Mesendoderm (in vitro differentiated cells): ENCODE measurements around the gene FBXW5.

ENCODE experiments used
- DNase-seq: peaks from one replicate; pipeline ENCODE4 v3.0.0; 2013
- H2AK5ac ChIP-seq: 2 replicates; pipeline ENCODE4 v1.6.1; 2013; ENCODE audit warnings: low read length, inconsistent platforms
- H2BK120ac ChIP-seq: 2 replicates; pipeline ENCODE4 v1.6.1; 2013; ENCODE audit warnings: low read depth, mild to moderate bottlenecking, low read length, moderate library complexity, mixed read lengths
- H2BK15ac ChIP-seq: replicated peaks from 2 replicates; pipeline ENCODE4 v1.6.1; 2013; ENCODE audit warnings: low read depth, mild to moderate bottlenecking, moderate library complexity
- H2BK5ac ChIP-seq: 2 replicates; pipeline ENCODE4 v1.6.1; 2013; ENCODE audit warnings: low read length, inconsistent platforms
- H3K18ac ChIP-seq: 2 replicates; pipeline ENCODE4 v1.6.1; 2013; ENCODE audit warnings: mild to moderate bottlenecking, low read length, mixed read lengths
- H3K23ac ChIP-seq: one replicate; pipeline ENCODE4 v1.6.1; 2013; ENCODE audit warnings: low read length
- H3K27ac ChIP-seq: 2 replicates; pipeline ENCODE4 v1.5.1; 2013; ENCODE audit warnings: low read depth, mild to moderate bottlenecking, inconsistent platforms, low read length, moderate library complexity
- H3K27me3 ChIP-seq: 2 replicates; pipeline ENCODE4 v1.6.1; 2013; ENCODE audit warnings: low read length, control low read depth, mild to moderate bottlenecking, inconsistent platforms; ENCODE audit not compliant: insufficient read depth, poor library complexity
- H3K36me3 ChIP-seq: 2 replicates; pipeline ENCODE4 v1.6.1; 2013; ENCODE audit warnings: low read length, inconsistent platforms; ENCODE audit not compliant: control insufficient read depth, insufficient read depth
- H3K4ac ChIP-seq: one replicate; pipeline ENCODE4 v1.6.1; 2013; ENCODE audit warnings: low read depth, mild to moderate bottlenecking, low read length, moderate library complexity
- H3K4me1 ChIP-seq: 2 replicates; pipeline ENCODE4 v1.6.1; 2013; ENCODE audit warnings: low read depth, low read length, inconsistent platforms; ENCODE audit not compliant: control insufficient read depth
- H3K4me2 ChIP-seq: 2 replicates; pipeline ENCODE4 v1.6.1; 2013; ENCODE audit warnings: low read length
- H3K4me3 ChIP-seq: 2 replicates; pipeline ENCODE4 v1.5.1; 2013; ENCODE audit warnings: mild to moderate bottlenecking, low read length
- H3K56ac ChIP-seq: one replicate; pipeline ENCODE4 v1.6.1; 2013; ENCODE audit warnings: low read length
- H3K79me1 ChIP-seq: 2 replicates; pipeline ENCODE4 v1.6.1; 2013; ENCODE audit warnings: low read length, inconsistent platforms
- H3K79me2 ChIP-seq: 2 replicates; pipeline ENCODE4 v1.6.1; 2013; ENCODE audit warnings: mild to moderate bottlenecking, low read length; ENCODE audit not compliant: control insufficient read depth, insufficient read depth
- H3K9ac ChIP-seq: 2 replicates; pipeline ENCODE4 v1.6.1; 2013; ENCODE audit warnings: low read length, inconsistent platforms
- H4K5ac ChIP-seq: one replicate; pipeline ENCODE4 v1.6.1; 2013; ENCODE audit warnings: low read length
- H4K8ac ChIP-seq: one replicate; pipeline ENCODE4 v1.6.1; 2013; ENCODE audit warnings: low read depth, mild to moderate bottlenecking, control low read depth, low read length, moderate library complexity
- WGBS: extraction: QIAGEN DNeasy Blood & Tissue Kit; methylation state at CpG from one replicate; pipeline ENCODE4 v1.1.7; 2013; ENCODE audit warnings: low lambda C conversion rate, missing lambda C conversion rate; ENCODE audit not compliant: insufficient coverage; ENCODE audit errors: extremely low coverage; 5-methylcytosine and 5-hydroxymethylcytosine counted together

FBXW5 gene

GRCh38 chr9:136925414-136926153 lies 19.0 kb downstream of the FBXW5 start:
- no CpG with 5 or more reads among the region's 33 CpGs for WGBS
- no peak overlapping the region for H3K4me2 ChIP-seq
- no peak overlapping the region for H4K5ac ChIP-seq
- H3K56ac ChIP-seq: no peak overlapping the region
- no peaks in the 10 kb centered on the region for H3K79me1 ChIP-seq
- no peaks in the 10 kb centered on the region for H3K79me2 ChIP-seq
- DNase-seq: no peak
- no peak overlapping the region for H2BK15ac ChIP-seq
- no peak overlapping the region for H3K4ac ChIP-seq
- no peak overlapping the region for H2BK120ac ChIP-seq
- no peak overlapping the region for H4K8ac ChIP-seq
- no peak overlapping the region for H2AK5ac ChIP-seq
- H3K36me3 ChIP-seq: peaks cover 7% of the 10 kb centered on the region
- no peak overlapping the region for H2BK5ac ChIP-seq
- no peak overlapping the region for H3K27ac ChIP-seq
- no peak overlapping the region for H3K23ac ChIP-seq
- H3K4me3 ChIP-seq: no peak overlapping the region
- no peaks in the 10 kb centered on the region for H3K27me3 ChIP-seq
- H3K9ac ChIP-seq: no peak overlapping the region
- H3K4me1 ChIP-seq: no peaks in the 10 kb centered on the region
- H3K18ac ChIP-seq: no peak overlapping the region

GRCh38 chr9:136923881-136924280 lies 20.7 kb downstream of the FBXW5 start:
- no peak overlapping the region for H2BK15ac ChIP-seq
- WGBS: no CpG with 5 or more reads among the region's 19 CpGs
- no peak overlapping the region for H3K18ac ChIP-seq
- no peaks in the 10 kb centered on the region for H3K79me1 ChIP-seq
- H3K9ac ChIP-seq: no peak overlapping the region
- no peak overlapping the region for H3K23ac ChIP-seq
- no peaks in the 10 kb centered on the region for H3K4me1 ChIP-seq
- no peak overlapping the region for H3K4me3 ChIP-seq
- H3K27ac ChIP-seq: no peak overlapping the region
- H4K8ac ChIP-seq: no peak overlapping the region
- no peak overlapping the region for H4K5ac ChIP-seq
- H3K4ac ChIP-seq: no peak overlapping the region
- DNase-seq: no peak
- H2BK120ac ChIP-seq: no peak overlapping the region
- no peaks in the 10 kb centered on the region for H3K79me2 ChIP-seq
- H2BK5ac ChIP-seq: no peak overlapping the region
- no peak overlapping the region for H3K56ac ChIP-seq
- no peak overlapping the region for H2AK5ac ChIP-seq
- H3K36me3 ChIP-seq: peaks cover 9% of the 10 kb centered on the region
- no peak overlapping the region for H3K4me2 ChIP-seq
- no peaks in the 10 kb centered on the region for H3K27me3 ChIP-seq

DNA sequence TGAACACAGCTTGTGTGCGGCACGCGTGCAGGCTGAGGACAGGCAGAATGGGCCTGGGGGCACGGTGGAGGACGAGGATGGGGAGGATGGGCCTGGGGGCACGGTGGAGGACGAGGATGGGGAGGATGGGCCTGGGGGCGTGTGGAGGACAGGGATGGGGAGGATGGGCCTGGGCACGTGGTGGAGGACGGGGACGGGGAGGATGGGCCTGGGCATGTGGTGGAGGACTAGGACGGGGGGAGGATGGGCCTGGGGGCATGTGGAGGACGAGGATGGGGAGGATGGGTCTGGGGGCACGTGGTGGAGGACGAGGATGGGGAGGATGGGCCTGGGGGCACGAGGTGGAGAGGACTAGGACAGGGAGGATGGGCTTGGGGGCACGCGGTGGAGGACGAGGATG lies 22.0 kb downstream of the FBXW5 start:
- H3K23ac ChIP-seq: no peak overlapping the region
- no CpG with 5 or more reads among the region's 19 CpGs for WGBS

GRCh38 chr9:136921718-136922117 lies 22.8 kb downstream of the FBXW5 start:
- Histone ChIP-seq H3K23ac (no peak overlapping the region), H3K4me1 (no peaks in the 10 kb centered on the region), H2BK15ac (no peak overlapping the region), H3K79me1 (no peaks in the 10 kb centered on the region), H3K4ac (no peak overlapping the region), H3K18ac (no peak overlapping the region), H3K4me3 (no peak overlapping the region), H2BK120ac (no peak overlapping the region), H4K8ac (no peak overlapping the region), H2AK5ac (no peak overlapping the region), H3K27me3 (no peaks in the 10 kb centered on the region), H3K79me2 (no peaks in the 10 kb centered on the region), H3K4me2 (no peak overlapping the region), H3K9ac (no peak overlapping the region), H4K5ac (no peak overlapping the region), H3K27ac (no peak overlapping the region), H2BK5ac (no peak overlapping the region), H3K56ac (no peak overlapping the region), H3K36me3 (peaks cover 6% of the 10 kb centered on the region)
- DNase-seq: no peak
- no CpG with 5 or more reads among the region's 10 CpGs for WGBS

More for the DNA sequence above, 22.0 kb downstream of the FBXW5 start:
- no peak for DNase-seq
- Histone ChIP-seq H3K4me1 (no peaks in the 10 kb centered on the region), H3K18ac (no peak overlapping the region), H3K4ac (no peak overlapping the region), H3K27ac (no peak overlapping the region), H3K4me2 (no peak overlapping the region), H2BK120ac (no peak overlapping the region), H3K79me2 (no peaks in the 10 kb centered on the region), H3K27me3 (no peaks in the 10 kb centered on the region), H4K5ac (no peak overlapping the region), H3K36me3 (peaks cover 6% of the 10 kb centered on the region), H4K8ac (no peak overlapping the region), H2BK15ac (no peak overlapping the region), H3K9ac (no peak overlapping the region), H2BK5ac (no peak overlapping the region), H2AK5ac (no peak overlapping the region), H3K79me1 (no peaks in the 10 kb centered on the region), H3K56ac (no peak overlapping the region), H3K4me3 (no peak overlapping the region)

- no peaks in the 10 kb centered on the region for H3K79me1 ChIP-seq
- H3K9ac ChIP-seq: no peak overlapping the region
- H2BK15ac ChIP-seq: no peak overlapping the region
- H3K4me1 ChIP-seq: no peaks in the 10 kb centered on the region
- no peak overlapping the region for H3K27ac ChIP-seq
- H3K18ac ChIP-seq: no peak overlapping the region
- no peak overlapping the region for H2BK5ac ChIP-seq
- H3K56ac ChIP-seq: no peak overlapping the region
- H3K23ac ChIP-seq: no peak overlapping the region
- no peak overlapping the region for H2BK120ac ChIP-seq
- H3K4me2 ChIP-seq: no peak overlapping the region
- no peak overlapping the region for H3K4me3 ChIP-seq
- no peak overlapping the region for H3K4ac ChIP-seq
- no peaks in the 10 kb centered on the region for H3K79me2 ChIP-seq
- H3K27me3 ChIP-seq: no peaks in the 10 kb centered on the region
- peaks cover 9% of the 10 kb centered on the region for H3K36me3 ChIP-seq
- no peak overlapping the region for H2AK5ac ChIP-seq
- H4K5ac ChIP-seq: no peak overlapping the region
- H4K8ac ChIP-seq: no peak overlapping the region
- DNase-seq: no peak
- no CpG with 5 or more reads among the region's 11 CpGs for WGBS
These were observed 23.2 kb downstream of the FBXW5 start for GRCh38 chr9:136921307-136921706.

DNA sequence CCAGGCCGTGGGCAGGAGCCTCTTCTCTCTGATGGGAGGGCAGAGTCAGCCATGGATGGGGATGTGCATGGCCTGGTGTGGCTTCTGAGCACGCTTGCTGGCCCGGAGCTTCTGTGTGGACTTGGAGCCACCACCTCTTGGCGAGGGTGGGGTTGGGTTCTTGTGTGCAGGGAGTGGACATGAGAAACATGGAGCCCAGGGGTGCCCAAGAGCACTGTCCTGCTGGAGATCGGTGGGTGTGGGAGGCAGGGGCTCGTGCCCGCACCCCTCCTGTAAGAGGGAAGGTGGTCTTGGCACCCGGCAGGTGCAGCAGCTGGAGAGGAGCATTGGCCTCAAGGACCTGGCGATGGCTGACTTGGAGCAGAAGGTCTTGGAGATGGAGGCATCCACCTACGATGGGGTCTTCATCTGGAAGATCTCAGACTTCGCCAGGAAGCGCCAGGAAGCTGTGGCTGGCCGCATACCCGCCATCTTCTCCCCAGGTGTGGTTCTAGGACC lies 23.8 kb downstream of the FBXW5 start:
- H4K5ac ChIP-seq: no peak overlapping the region
- no peak overlapping the region for H3K9ac ChIP-seq
- H3K79me1 ChIP-seq: no peaks in the 10 kb centered on the region
- H3K27ac ChIP-seq: no peak overlapping the region
- no peak overlapping the region for H3K4me2 ChIP-seq
- H3K4me1 ChIP-seq: no peaks in the 10 kb centered on the region
- H4K8ac ChIP-seq: no peak overlapping the region
- no peaks in the 10 kb centered on the region for H3K27me3 ChIP-seq
- no peak overlapping the region for H2BK5ac ChIP-seq
- no peak overlapping the region for H3K56ac ChIP-seq
- peaks cover 2% of the 10 kb centered on the region for H3K79me2 ChIP-seq
- no peak overlapping the region for H2BK120ac ChIP-seq
- no peak overlapping the region for H2AK5ac ChIP-seq
- no peak overlapping the region for H2BK15ac ChIP-seq
- DNase-seq: no peak
- no peak overlapping the region for H3K23ac ChIP-seq
- H3K4me3 ChIP-seq: no peak overlapping the region
- WGBS: no CpG with 5 or more reads among the region's 14 CpGs
- no peak overlapping the region for H3K4ac ChIP-seq
- no peak overlapping the region for H3K18ac ChIP-seq
- peaks cover 9% of the 10 kb centered on the region for H3K36me3 ChIP-seq
